GM12878 (cell line): ENCODE data around the gene SHF. TPM values are rescaled to one million over a fixed set of nuclear protein-coding genes. Genes with fewer than 3 reads are reported as not detected.
A peak's percentile ranks its signal among the peaks of the same experiment; 100 is the strongest.

Experiments used
- BCL3 ChIP-seq: IDR thresholded peaks from 2 replicates; pipeline ENCODE4 v1.6.1; 2011; ENCODE audit warnings: borderline replicate concordance, low read depth, mild to moderate bottlenecking, moderate library complexity, low read length; ENCODE audit not compliant: insufficient read depth, poor library complexity, severe bottlenecking
- CEBPB ChIP-seq, 2 experiments: fragments of 150-350 bp in 1 of 2; IDR thresholded peaks; 2 replicates each; pipeline ENCODE4 v1.6.1; 2012 to 2014; ENCODE audit warnings: low read depth in 2 of 2, low read length in 2 of 2, borderline replicate concordance in 1 of 2, inconsistent platforms in 1 of 2
- CHD2 ChIP-seq: IDR thresholded peaks from 2 replicates; pipeline ENCODE4 v1.6.1; 2011; ENCODE audit warnings: low read depth, low read length, improper control_type of control experiment, borderline replicate concordance
- ETV6 ChIP-seq, 2 experiments: fragments of 450-650 bp in 1 of 2; IDR thresholded peaks in 1 of 2; conservative IDR thresholded peaks in 1 of 2; 2 replicates each; pipeline ENCODE4 v1.6.1; 2014; ENCODE audit warnings: antibody characterized with exemption in 1 of 2, borderline replicate concordance in 1 of 2, low read depth in 1 of 2, mild to moderate bottlenecking in 1 of 2, moderate library complexity in 1 of 2
- GATAD2B ChIP-seq: fragments of 450-650 bp; conservative IDR thresholded peaks from 2 replicates; pipeline ENCODE4 v1.6.1; 2017; ENCODE audit warnings: low read depth, mild to moderate bottlenecking, moderate library complexity
- MTA2 ChIP-seq: fragments of 450-650 bp; IDR thresholded peaks from 2 replicates; pipeline ENCODE4 v1.6.1; 2016; ENCODE audit warnings: low read depth, mild to moderate bottlenecking, moderate library complexity
- MXI1 ChIP-seq: fragments of 150-350 bp; IDR thresholded peaks from 2 replicates; pipeline ENCODE4 v1.6.1; 2011; ENCODE audit warnings: low read depth, mild to moderate bottlenecking, inconsistent platforms, low read length, improper control_type of control experiment
- PBX3 ChIP-seq: IDR thresholded peaks from 2 replicates; pipeline ENCODE4 v1.6.1; 2011; ENCODE audit warnings: mild to moderate bottlenecking, low read depth, low read length, moderate library complexity; ENCODE audit not compliant: insufficient replicate concordance
- POLR2AphosphoS2 ChIP-seq: IDR thresholded peaks from 2 replicates; pipeline ENCODE4 v1.6.1; 2011; ENCODE audit warnings: low read depth, mild to moderate bottlenecking, low read length, improper control_type of control experiment, moderate library complexity
- RCOR1 ChIP-seq: conservative IDR thresholded peaks from 2 replicates; pipeline ENCODE4 v1.6.1; 2012; ENCODE audit warnings: low read depth, low read length, improper control_type of control experiment
- SIN3A ChIP-seq: IDR thresholded peaks from 2 replicates; pipeline ENCODE4 v1.6.1; 2012; ENCODE audit warnings: low read depth, low read length, improper control_type of control experiment
- SKIL ChIP-seq: fragments of 450-650 bp; IDR thresholded peaks from 2 replicates; pipeline ENCODE4 v1.6.1; 2017; ENCODE audit warnings: mild to moderate bottlenecking, low read depth, inconsistent platforms; ENCODE audit not compliant: poor library complexity, severe bottlenecking
- TARDBP ChIP-seq: IDR thresholded peaks from 2 replicates; pipeline ENCODE4 v1.6.1; 2016; ENCODE audit warnings: borderline replicate concordance
- YY1 ChIP-seq: IDR thresholded peaks from 2 replicates; pipeline ENCODE4 v1.6.1; 2011; ENCODE audit warnings: low read depth, mild to moderate bottlenecking, low read length
- ZNF274 ChIP-seq: IDR thresholded peaks from one replicate; pipeline ENCODE4 v1.8.0; 2011; ENCODE audit not compliant: insufficient read length, insufficient read depth
- ZNF384 ChIP-seq: IDR thresholded peaks from 2 replicates; pipeline ENCODE4 v1.6.1; 2012; ENCODE audit warnings: low read depth, mild to moderate bottlenecking, low read length, improper control_type of control experiment, borderline replicate concordance
- ZNF592 ChIP-seq: fragments of 450-650 bp; IDR thresholded peaks from 2 replicates; pipeline ENCODE4 v1.6.1; 2017; ENCODE audit warnings: mild to moderate bottlenecking, moderate library complexity
- ZNF622 ChIP-seq: fragments of 450-650 bp; IDR thresholded peaks from 2 replicates; pipeline ENCODE4 v1.6.1; 2017; ENCODE audit warnings: mild to moderate bottlenecking, inconsistent platforms
- ZZZ3 ChIP-seq: IDR thresholded peaks from 2 replicates; pipeline ENCODE4 v1.6.1; 2011; ENCODE audit warnings: low read depth; ENCODE audit not compliant: control insufficient read depth, insufficient read length
- polyA plus RNA-seq, 11 experiments: library from polyadenylated mRNA; depleted of rRNA in 4 of 11; unstranded in 6 of 11; stranded (reverse) in 5 of 11; fragments of >200 nt; fragmentation: Nextera tagmentation in 4 of 11; fragmentation: Illumina TruSeq in 1 of 11; extraction: Ambion mirVana in 4 of 11; extraction: Trizol in 1 of 11; gene quantifications; 1 replicate in 1 of 11; 2 replicates in 10 of 11; pipeline versions ENCODE4 v1.2.1 to v1.2.3, GENCODE V29; 2011 to 2016; ENCODE audit warnings: inconsistent platforms in 2 of 11, missing spikeins in 2 of 11, low read depth in 1 of 11
- total RNA-seq, 4 experiments: library from RNA; depleted of rRNA in 3 of 4; stranded (reverse); fragments of >200 nt in 3 of 4; fragmentation: Illumina TruSeq in 1 of 4; extraction: Trizol in 1 of 4; gene quantifications; 2 replicates each; pipeline versions ENCODE4 v1.2.1 to v1.2.3, GENCODE V29; 2013 to 2021

SHF gene
- total and polyA plus RNA-seq, 10 of the 15 experiments (the other 5 are each of a cell fraction or from before 2014, with no cell fraction given), result 0.04 to 5.7 (median 1.0) TPM; not detected in 1

GRCh38 chr15:45200001-45200798, 12.4 kb upstream of the SHF start (continued):
- TF ChIP-seq ZNF592 (no peak), YY1 (no peak; the same call in 1 of the 2 replicates), CHD2 (peak; percentile 3; the same call in 1 of the 2 replicates), TARDBP (peak; percentile 99), CEBPB (IDR thresholded peaks at IDR 0.05; ENCODE audit: borderline replicate concordance in 1 of 2, low read depth in 2 of 2, low read length in 2 of 2) (no peak), ZNF274 (no peak), RCOR1 (0 out of 2 replicates have a peak, but pooled peaks have one; percentile 26), PBX3 (peak; percentile 71), POLR2AphosphoS2 (peak; percentile 95), ZNF384 (no peak), ETV6 (conservative IDR thresholded peaks at IDR 0.05 in 1 of 2, IDR thresholded peaks at IDR 0.05 in 1 of 2; ENCODE audit: borderline replicate concordance in 1 of 2, low read depth in 1 of 2) (no peak), BCL3 (no peak), MTA2 (0 out of 2 replicates have a peak, but pooled peaks have one; percentile 19), SKIL (peak; percentile 93), MXI1 (peak; percentile 65), SIN3A (peak; percentile 72), ZNF622 (no peak), ZZZ3 (no peak), GATAD2B (peak; percentile 59; the same call in 1 of the 2 replicates)
